Esophagus squamous epithelium (tissue), 4 donors: ENCODE measurements around the gene PDCD1LG2.

Experiments
- CTCF ChIP-seq, 6 experiments: fragments of 450-650 bp in 4 of 6; fragments of 200-600 bp in 2 of 6; sonication (generic) in 2 of 6; IDR thresholded peaks; one replicate each; pipeline ENCODE4 v1.5.1; 2016 to 2019; ENCODE audit warnings: antibody characterized with exemption in 6 of 6, mild to moderate bottlenecking in 4 of 6, moderate library complexity in 4 of 6
- POLR2A ChIP-seq, 4 donors: fragments of 450-650 bp; IDR thresholded peaks; one replicate each; pipeline ENCODE4 v1.6.1; 2017; ENCODE audit warnings: antibody characterized with exemption in 4 of 4, mild to moderate bottlenecking in 4 of 4, moderate library complexity in 3 of 4

- TF ChIP-seq CTCF (IDR thresholded peaks at IDR 0.05) (no peak), POLR2A (IDR thresholded peaks at IDR 0.05) (no peak)
These were observed 32.1 kb upstream of the PDCD1LG2 start for GRCh38 chr9:5478206-5478605.
